ENCODE results near the gene PCDHGA9. TPM values are rescaled to one million over a fixed set of nuclear protein-coding genes. Genes with fewer than 3 reads are reported as not detected.
A peak's percentile ranks its signal among the peaks of the same experiment; 100 is the strongest.
"Not testable (repeated sequence)": the region's sequence is repeated elsewhere in the genome, so short reads cannot be mapped to it uniquely, and the experiment has no call there.

PCDHGA9 gene
- total RNA-seq, 2 experiments from 2014 or later = 5.7 to 5.9 TPM

DNA sequence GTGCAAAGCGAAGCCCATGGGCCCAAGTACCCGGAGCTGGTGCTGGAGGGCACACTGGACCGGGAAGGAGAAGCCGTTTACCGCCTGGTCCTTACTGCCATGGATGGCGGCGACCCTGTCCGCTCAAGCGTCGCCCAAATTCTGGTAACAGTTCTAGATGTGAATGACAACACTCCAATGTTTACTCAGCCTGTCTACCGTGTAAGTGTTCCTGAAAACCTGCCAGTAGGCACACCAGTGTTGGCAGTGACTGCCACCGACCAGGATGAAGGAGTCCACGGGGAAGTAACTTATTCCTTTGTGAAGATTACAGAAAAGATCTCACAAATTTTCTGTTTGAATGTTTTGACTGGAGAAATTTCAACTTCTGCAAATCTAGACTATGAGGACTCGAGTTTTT lies 28.0 kb upstream of the PCDHGA9 start:
- H2AFZ ChIP-seq (ENCODE audit: low read length) = no peak overlapping the region
- TF ChIP-seq, protein P1, sequence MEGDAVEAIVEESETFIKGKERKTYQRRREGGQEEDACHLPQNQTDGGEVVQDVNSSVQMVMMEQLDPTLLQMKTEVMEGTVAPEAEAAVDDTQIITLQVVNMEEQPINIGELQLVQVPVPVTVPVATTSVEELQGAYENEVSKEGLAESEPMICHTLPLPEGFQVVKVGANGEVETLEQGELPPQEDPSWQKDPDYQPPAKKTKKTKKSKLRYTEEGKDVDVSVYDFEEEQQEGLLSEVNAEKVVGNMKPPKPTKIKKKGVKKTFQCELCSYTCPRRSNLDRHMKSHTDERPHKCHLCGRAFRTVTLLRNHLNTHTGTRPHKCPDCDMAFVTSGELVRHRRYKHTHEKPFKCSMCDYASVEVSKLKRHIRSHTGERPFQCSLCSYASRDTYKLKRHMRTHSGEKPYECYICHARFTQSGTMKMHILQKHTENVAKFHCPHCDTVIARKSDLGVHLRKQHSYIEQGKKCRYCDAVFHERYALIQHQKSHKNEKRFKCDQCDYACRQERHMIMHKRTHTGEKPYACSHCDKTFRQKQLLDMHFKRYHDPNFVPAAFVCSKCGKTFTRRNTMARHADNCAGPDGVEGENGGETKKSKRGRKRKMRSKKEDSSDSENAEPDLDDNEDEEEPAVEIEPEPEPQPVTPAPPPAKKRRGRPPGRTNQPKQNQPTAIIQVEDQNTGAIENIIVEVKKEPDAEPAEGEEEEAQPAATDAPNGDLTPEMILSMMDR (conservative IDR thresholded peaks at IDR 0.05; ENCODE audit: low read length) = no peak
- no peak for TF ChIP-seq EZH2phosphoT487 (IDR thresholded peaks at IDR 0.05; ENCODE audit: borderline replicate concordance, low read depth, low read length)
- no peaks in the 10 kb centered on the region for H3K9me3 ChIP-seq (ENCODE audit: low read length)
- H3K4me1 ChIP-seq (ENCODE audit: insufficient read depth, low read length, poor library complexity, severe bottlenecking) = peaks cover 7% of the 10 kb centered on the region
- no peak overlapping the region for H3K4me3 ChIP-seq (ENCODE audit: low read depth, low read length, poor library complexity, severe bottlenecking)
- intact Hi-C loops (cut with micrococcal nuclease; ENCODE audit: unreplicated experiment) = loop anchor here (5.0 kb wide), 1 partner anchor 183 kb away; no protein-coding TSS in a partner anchor
- H3K4me2 ChIP-seq (ENCODE audit: low read length) = no peak overlapping the region
- no peaks in the 10 kb centered on the region for H3K79me2 ChIP-seq (ENCODE audit: insufficient read depth, low read depth, low read length)
- POLR2A ChIA-PET = interaction anchor here (0.6 kb wide), 1 partner anchor 322 kb away, joined by 3 read pairs; no protein-coding TSS in a partner anchor
- no peaks in the 10 kb centered on the region for H3K9me2 ChIP-seq (ENCODE audit: insufficient read depth, low read length)
- no TSS peak for BruUV-seq (replicated peaks)
- DNase-seq (ENCODE audit: low spot score) = no peak
- H4K20me1 ChIP-seq (ENCODE audit: insufficient read depth, low read length) = no peaks in the 10 kb centered on the region
- CTCF ChIA-PET (ENCODE audit: unreplicated experiment) = no interaction called here
- no peak overlapping the region for H3K27ac ChIP-seq (ENCODE audit: low read depth, low read length, poor library complexity, severe bottlenecking)
- peaks cover 11% of the 10 kb centered on the region; the same call in 1 of the 2 replicates for H3K36me3 ChIP-seq (ENCODE audit: insufficient read depth, low read length)

DNA sequence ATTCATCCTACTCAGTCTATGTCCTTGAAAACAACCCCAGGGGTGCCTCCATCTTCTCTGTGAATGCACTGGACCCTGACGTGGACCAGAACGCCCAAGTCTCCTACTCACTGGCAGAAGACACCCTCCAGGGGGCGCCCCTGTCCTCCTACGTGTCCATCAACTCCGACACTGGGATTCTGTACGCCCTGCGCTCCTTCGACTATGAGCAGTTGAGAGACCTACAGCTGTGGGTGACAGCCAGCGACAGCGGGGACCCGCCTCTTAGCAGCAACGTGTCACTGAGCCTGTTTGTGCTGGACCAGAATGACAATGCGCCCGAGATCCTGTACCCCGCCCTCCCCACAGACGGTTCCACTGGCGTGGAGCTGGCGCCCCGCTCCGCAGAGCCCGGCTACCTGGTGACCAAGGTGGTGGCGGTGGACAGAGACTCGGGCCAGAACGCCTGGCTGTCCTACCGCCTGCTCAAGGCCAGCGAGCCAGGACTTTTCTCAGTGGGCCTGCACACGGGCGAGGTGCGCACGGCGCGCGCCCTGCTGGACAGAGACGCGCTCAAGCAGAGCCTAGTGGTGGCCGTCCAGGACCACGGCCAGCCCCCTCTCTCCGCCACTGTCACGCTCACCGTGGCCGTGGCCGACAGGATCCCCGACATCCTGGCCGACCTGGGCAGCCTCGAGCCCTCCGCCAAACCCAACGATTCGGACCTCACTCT lies 27.0 kb upstream of the PCDHGA9 start:
- intact Hi-C loops (cut with micrococcal nuclease; ENCODE audit: unreplicated experiment); CTCF ChIA-PET (ENCODE audit: unreplicated experiment); H3K79me2 ChIP-seq (ENCODE audit: insufficient read depth, low read depth, low read length); H3K4me1 ChIP-seq (ENCODE audit: insufficient read depth, low read length, poor library complexity, severe bottlenecking); H3K4me3 ChIP-seq (ENCODE audit: low read depth, low read length, poor library complexity, severe bottlenecking); H2AFZ ChIP-seq (ENCODE audit: low read length); H3K4me2 ChIP-seq (ENCODE audit: low read length); DNase-seq (ENCODE audit: low spot score); BruUV-seq (replicated peaks); H3K9me2 ChIP-seq (ENCODE audit: insufficient read depth, low read length); H4K20me1 ChIP-seq (ENCODE audit: insufficient read depth, low read length); H3K9me3 ChIP-seq (ENCODE audit: low read length); H3K27ac ChIP-seq (ENCODE audit: low read depth, low read length, poor library complexity, severe bottlenecking): not testable (repeated sequence)
- POLR2A ChIA-PET = interaction anchor here (0.6 kb wide), 1 partner anchor 321 kb away, joined by 3 read pairs; no protein-coding TSS in a partner anchor
- peaks cover 11% of the 10 kb centered on the region; the same call in 1 of the 2 replicates for H3K36me3 ChIP-seq (ENCODE audit: insufficient read depth, low read length)
- TF ChIP-seq, protein P1 (conservative IDR thresholded peaks at IDR 0.05; ENCODE audit: low read length) = peak; percentile 49

Measured in OCI-LY7 (cell line).